HCT116 (cell line): Measurements from ENCODE around the gene GRK1. TPM values are rescaled to one million over a fixed set of nuclear protein-coding genes. Genes with fewer than 3 reads are reported as not detected.

Source experiments
- ATAC-seq: fragments of 200-7000 bp; cut with Tn5 transposase; 2 replicates; pipeline ENCODE4 v1.9.1; 2020; ENCODE audit warnings: mild to moderate bottlenecking, moderate library complexity
- BruUV-seq: library from RNA; stranded (reverse); fragments of 400-500 nt; replicated peaks from 2 replicates; lab custom pipeline; 2021; lab: Mats Ljungman, UMichigan
- CTCF ChIA-PET: fragments of 300-600 bp; sonication (Branson Sonifier 250); formaldehyde crosslinking; loops from one replicate; lab custom pipeline; 2021; ENCODE audit warnings: antibody characterized with exemption; lab: Charles Lee
- POLR2A ChIA-PET: fragments of 300-600, 350-600 bp; sonication (Branson Sonifier 250); formaldehyde crosslinking; loops from one replicate; lab custom pipeline; 2021; ENCODE audit warnings: antibody characterized with exemption; lab: Charles Lee
- RAD21 ChIA-PET, 2 experiments: fragments of 300-600 bp; sonication (Branson Sonifier 250); formaldehyde crosslinking; loops; one replicate each; lab custom pipeline; 2023; ENCODE audit warnings: low total read pairs in 2 of 2; ENCODE audit not compliant: uncharacterized antibody in 2 of 2, unreplicated experiment in 2 of 2, low non-redundant PET in 1 of 2; lab: Charles Lee
- DNase-seq: peaks from one replicate; pipeline ENCODE4 v3.0.0-alpha.2; 2010; ENCODE audit warnings: low read depth, low spot score
- H2AFZ ChIP-seq: fragments of 200-600 bp; shearing (Covaris generic), sonication (generic); 2 replicates; pipeline ENCODE4 v1.6.1; 2017; ENCODE audit warnings: low read depth, mixed run types, mixed read lengths, antibody characterized with exemption, low read length; ENCODE audit not compliant: poor library complexity, severe bottlenecking
- H3K27ac ChIP-seq: 2 replicates; pipeline ENCODE4 v1.5.1; 2012; ENCODE audit warnings: low read depth, low read length
- H3K27me3 ChIP-seq: fragments of 200-600 bp; sonication (generic); 2 replicates; pipeline ENCODE4 v1.6.1; 2016; ENCODE audit warnings: mixed run types, low read length, mixed read lengths; ENCODE audit not compliant: insufficient read depth
- H3K36me3 ChIP-seq, 2 experiments: fragments of 200-500 bp in 1 of 2; fragments of 200-600 bp in 1 of 2; sonication (Bioruptor generic) in 1 of 2; sonication (generic) in 1 of 2; 2 replicates each; pipeline versions ENCODE4 v1.5.1 to v1.6.1; 2014 to 2016; ENCODE audit warnings: low read length in 2 of 2, inconsistent platforms in 1 of 2, mixed read lengths in 1 of 2, mixed run types in 1 of 2; ENCODE audit not compliant: insufficient read depth in 2 of 2, control insufficient read depth in 1 of 2
- H3K4me1 ChIP-seq, 2 experiments: fragments of 200-600 bp in 1 of 2; sonication (generic) in 1 of 2; 2 replicates each; pipeline versions ENCODE4 v1.5.1 to v1.6.1; 2012 to 2017; ENCODE audit warnings: low read length in 2 of 2, inconsistent platforms in 1 of 2, mild to moderate bottlenecking in 1 of 2, mixed read lengths in 1 of 2, mixed run types in 1 of 2, moderate library complexity in 1 of 2; ENCODE audit not compliant: insufficient read depth in 2 of 2, control insufficient read depth in 1 of 2
- H3K4me2 ChIP-seq: fragments of 200-600 bp; sonication (generic); 2 replicates; pipeline ENCODE4 v1.6.1; 2017; ENCODE audit warnings: mixed run types, low read length, mixed read lengths
- H3K4me3 ChIP-seq, 2 experiments: fragments of 200-600 bp in 1 of 2; sonication (generic) in 1 of 2; replicated peaks in 1 of 2; 2 replicates each; pipeline ENCODE4 v1.5.1; 2011 to 2016; ENCODE audit warnings: low read length in 2 of 2, control low read depth in 1 of 2, low read depth in 1 of 2, mild to moderate bottlenecking in 1 of 2, mixed read lengths in 1 of 2, mixed run types in 1 of 2
- H3K79me2 ChIP-seq: fragments of 200-600 bp; sonication (generic); 2 replicates; pipeline ENCODE4 v1.6.1; 2017; ENCODE audit warnings: mild to moderate bottlenecking, mixed run types, low read length, moderate library complexity, mixed read lengths; ENCODE audit not compliant: insufficient read depth
- H3K9ac ChIP-seq: fragments of 200-600 bp; sonication (generic); 2 replicates; pipeline ENCODE4 v1.6.1; 2016; ENCODE audit warnings: low read length, mixed read lengths
- H3K9me2 ChIP-seq: fragments of 200-600 bp; sonication (generic), shearing (Covaris generic); 2 replicates; pipeline ENCODE4 v1.6.1; 2017; ENCODE audit warnings: mixed run types, mild to moderate bottlenecking, moderate library complexity; ENCODE audit not compliant: insufficient read depth
- H3K9me3 ChIP-seq, 2 experiments: fragments of 200-500 bp in 1 of 2; fragments of 200-600 bp in 1 of 2; sonication (Bioruptor generic) in 1 of 2; sonication (generic) in 1 of 2; 2 replicates each; pipeline ENCODE4 v1.6.1; 2014 to 2017; ENCODE audit warnings: low read length in 2 of 2, mixed read lengths in 2 of 2, inconsistent platforms in 1 of 2, low read depth in 1 of 2, mild to moderate bottlenecking in 1 of 2, mixed run types in 1 of 2, moderate library complexity in 1 of 2; ENCODE audit not compliant: control insufficient read depth in 1 of 2, insufficient read depth in 1 of 2
- H4K20me1 ChIP-seq: fragments of 200-600 bp; sonication (generic), shearing (Covaris generic); 2 replicates; pipeline ENCODE4 v1.6.1; 2017; ENCODE audit warnings: mixed run types, mild to moderate bottlenecking, moderate library complexity; ENCODE audit not compliant: insufficient read depth
- CBX3 ChIP-seq: IDR thresholded peaks from 2 replicates; pipeline ENCODE4 v1.6.1; 2012; ENCODE audit warnings: low read depth
- EGR1 ChIP-seq: IDR thresholded peaks from 2 replicates; pipeline ENCODE4 v1.6.1; 2012; ENCODE audit warnings: low read depth
- ELF1 ChIP-seq: IDR thresholded peaks from 2 replicates; pipeline ENCODE4 v1.6.1; 2012; ENCODE audit warnings: low read depth, borderline replicate concordance
- EZH2phosphoT487 ChIP-seq: fragments of 200-600 bp; IDR thresholded peaks from 2 replicates; pipeline ENCODE4 v1.6.1; 2018; ENCODE audit warnings: antibody characterized with exemption, borderline replicate concordance
- FOSL1 ChIP-seq: IDR thresholded peaks from 2 replicates; pipeline ENCODE4 v1.6.1; 2012; ENCODE audit warnings: low read depth
- JUND ChIP-seq: IDR thresholded peaks from 2 replicates; pipeline ENCODE4 v1.6.1; 2012
- POLR2A ChIP-seq: IDR thresholded peaks from 2 replicates; pipeline ENCODE4 v1.7.0; 2011; ENCODE audit warnings: borderline replicate concordance; ENCODE audit not compliant: insufficient read depth, insufficient read length; ENCODE audit errors: extremely low read depth
- POLR2AphosphoS5 ChIP-seq: IDR thresholded peaks from 2 replicates; pipeline ENCODE4 v1.6.1; 2011; ENCODE audit warnings: mild to moderate bottlenecking, low read depth, low read length, moderate library complexity
- RAD21 ChIP-seq: IDR thresholded peaks from 2 replicates; pipeline ENCODE4 v1.6.1; 2012; ENCODE audit warnings: low read depth, mild to moderate bottlenecking
- SIN3A ChIP-seq: IDR thresholded peaks from 2 replicates; pipeline ENCODE4 v1.6.1; 2012; ENCODE audit warnings: low read depth
- SP1 ChIP-seq: IDR thresholded peaks from 2 replicates; pipeline ENCODE4 v1.6.1; 2012; ENCODE audit warnings: low read depth
- SRF ChIP-seq: IDR thresholded peaks from 2 replicates; pipeline ENCODE4 v1.6.1; 2012; ENCODE audit warnings: low read depth
- TCF7L2 ChIP-seq: IDR thresholded peaks from 2 replicates; pipeline ENCODE4 v1.7.0; 2011; ENCODE audit warnings: borderline replicate concordance, inconsistent platforms; ENCODE audit not compliant: insufficient read depth, insufficient read length; ENCODE audit errors: extremely low read depth
- YY1 ChIP-seq: IDR thresholded peaks from 2 replicates; pipeline ENCODE4 v1.6.1; 2011; ENCODE audit warnings: low read length, low read depth, moderate library complexity, mild to moderate bottlenecking; ENCODE audit not compliant: insufficient replicate concordance; ENCODE audit errors: extremely low read depth
- ZFX ChIP-seq: fragments of 450-650 bp; IDR thresholded peaks from 2 replicates; pipeline ENCODE4 v1.6.1; 2017
- intact Hi-C: fragments of 100-400 bp; cut with micrococcal nuclease; formaldehyde crosslinking; loops from 2 replicates; pipeline ENCODE4 v1.10.0; 2022
- total RNA-seq: library from RNA; stranded (reverse); gene quantifications from one replicate; pipeline ENCODE4 v1.2.1, GENCODE V29; 2021; ENCODE audit not compliant: unreplicated experiment
- TF ChIP-seq, protein P1 (sequence below): IDR thresholded peaks from 2 replicates; pipeline ENCODE4 v1.6.1; 2012
- TF ChIP-seq, protein P2 (sequence below): IDR thresholded peaks from 2 replicates; pipeline ENCODE4 v1.6.1; 2011; ENCODE audit warnings: mild to moderate bottlenecking, low read length, moderate library complexity; ENCODE audit not compliant: insufficient replicate concordance; ENCODE audit errors: extremely low read depth

The GRK1 gene
- total RNA-seq, 1 experiment from 2014 or later: not detected

DNA sequence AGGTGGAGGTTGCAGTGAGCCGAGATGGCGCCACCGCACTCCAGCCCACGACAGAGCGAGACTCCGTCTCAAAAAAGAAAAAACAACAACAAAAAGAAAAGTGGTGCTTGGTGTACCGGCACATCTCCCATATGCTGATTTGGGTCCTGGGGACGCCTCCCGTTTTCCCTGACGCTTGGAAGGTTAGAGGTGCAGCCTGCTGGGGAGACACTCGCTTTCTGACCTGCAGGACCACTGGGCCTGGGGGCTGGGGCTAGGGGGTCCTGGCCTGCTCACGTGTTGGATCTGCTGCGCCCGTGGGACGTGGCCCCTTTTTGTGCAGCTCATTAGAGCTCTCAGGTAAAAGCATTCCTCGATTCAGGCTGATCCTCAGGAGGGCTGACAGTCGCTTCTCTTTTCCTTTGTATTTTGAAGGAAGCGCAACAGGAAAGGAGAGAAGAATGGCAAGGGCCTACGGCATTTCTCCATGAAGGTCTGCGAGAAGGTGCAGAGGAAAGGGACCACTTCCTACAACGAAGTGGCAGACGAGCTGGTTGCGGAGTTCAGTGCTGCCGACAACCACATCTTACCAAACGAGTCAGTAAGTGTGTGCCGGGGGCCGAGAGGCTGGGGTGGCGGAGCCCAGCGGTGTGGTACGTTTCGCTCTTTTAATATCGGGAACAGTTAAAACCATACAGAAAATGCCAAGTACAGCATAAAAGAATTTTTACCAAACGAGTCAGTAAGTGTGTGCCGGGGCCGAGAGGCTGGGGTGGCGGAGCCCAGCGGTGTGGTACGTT lies 34.1 kb upstream of the GRK1 start (continued):
- TF ChIP-seq POLR2AphosphoS5: no peak
- TF ChIP-seq EZH2phosphoT487: no peak
- no peak for TF ChIP-seq POLR2A
- TF ChIP-seq EGR1: no peak

DNA sequence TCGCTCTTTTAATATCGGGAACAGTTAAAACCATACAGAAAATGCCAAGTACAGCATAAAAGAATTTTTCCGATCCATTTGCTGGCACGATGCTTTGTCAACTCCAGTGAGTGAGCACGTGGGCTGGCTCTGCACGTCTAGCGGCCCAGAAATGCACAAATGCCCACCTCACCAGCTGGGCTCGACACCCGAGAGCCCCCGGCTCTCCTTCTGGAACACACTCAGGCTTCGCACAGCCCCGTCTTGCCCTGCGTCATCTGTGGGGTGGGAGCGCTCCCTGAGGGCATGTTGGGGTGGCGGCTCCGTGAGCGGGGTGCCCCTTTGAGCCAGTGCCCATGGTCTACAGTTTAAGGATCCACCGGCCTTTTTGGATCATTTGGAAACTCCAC lies 33.5 kb upstream of the GRK1 start:
- Histone ChIP-seq H3K36me3 (peaks cover 34 to 85% of the 10 kb centered on the region in 2 experiments), H3K9me3 (no peaks in the 10 kb centered on the region), H3K27ac (no peak overlapping the region), H3K9ac (no peak overlapping the region), H2AFZ (no peak overlapping the region), H3K4me3 (no peak overlapping the region), H3K27me3 (no peaks in the 10 kb centered on the region), H3K9me2 (no peaks in the 10 kb centered on the region), H4K20me1 (no peaks in the 10 kb centered on the region), H3K79me2 (peaks cover 50% of the 10 kb centered on the region), H3K4me2 (no peak overlapping the region), H3K4me1 (no peaks in the 10 kb centered on the region)
- BruUV-seq: no TSS peak
- ATAC-seq (no peak), DNase-seq (no peak)
- ChIA-PET CTCF (no interaction called here), POLR2A (no interaction called here), RAD21 (no interaction called here)
- TF ChIP-seq SP1 (no peak), SIN3A (no peak), ELF1 (no peak), EGR1 (no peak), SRF (no peak), POLR2AphosphoS5 (no peak), EZH2phosphoT487 (no peak), ZFX (no peak), RAD21 (no peak), YY1 (no peak), POLR2A (no peak), TCF7L2 (no peak), CBX3 (no peak), JUND (no peak), FOSL1 (no peak)
- TF ChIP-seq, protein P1, sequence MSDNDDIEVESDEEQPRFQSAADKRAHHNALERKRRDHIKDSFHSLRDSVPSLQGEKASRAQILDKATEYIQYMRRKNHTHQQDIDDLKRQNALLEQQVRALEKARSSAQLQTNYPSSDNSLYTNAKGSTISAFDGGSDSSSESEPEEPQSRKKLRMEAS: no peak
- TF ChIP-seq, protein P2, sequence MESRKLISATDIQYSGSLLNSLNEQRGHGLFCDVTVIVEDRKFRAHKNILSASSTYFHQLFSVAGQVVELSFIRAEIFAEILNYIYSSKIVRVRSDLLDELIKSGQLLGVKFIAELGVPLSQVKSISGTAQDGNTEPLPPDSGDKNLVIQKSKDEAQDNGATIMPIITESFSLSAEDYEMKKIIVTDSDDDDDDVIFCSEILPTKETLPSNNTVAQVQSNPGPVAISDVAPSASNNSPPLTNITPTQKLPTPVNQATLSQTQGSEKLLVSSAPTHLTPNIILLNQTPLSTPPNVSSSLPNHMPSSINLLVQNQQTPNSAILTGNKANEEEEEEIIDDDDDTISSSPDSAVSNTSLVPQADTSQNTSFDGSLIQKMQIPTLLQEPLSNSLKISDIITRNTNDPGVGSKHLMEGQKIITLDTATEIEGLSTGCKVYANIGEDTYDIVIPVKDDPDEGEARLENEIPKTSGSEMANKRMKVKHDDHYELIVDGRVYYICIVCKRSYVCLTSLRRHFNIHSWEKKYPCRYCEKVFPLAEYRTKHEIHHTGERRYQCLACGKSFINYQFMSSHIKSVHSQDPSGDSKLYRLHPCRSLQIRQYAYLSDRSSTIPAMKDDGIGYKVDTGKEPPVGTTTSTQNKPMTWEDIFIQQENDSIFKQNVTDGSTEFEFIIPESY: no peak
- intact Hi-C loops: no loop called here
